Right renal pelvis (tissue), 4 donors: ENCODE data around the gene CGB3. TPM values are rescaled to one million over a fixed set of nuclear protein-coding genes. Genes with fewer than 3 reads are reported as not detected.
"Not testable (repeated sequence)": the region's sequence is repeated elsewhere in the genome, so short reads cannot be mapped to it uniquely, and the experiment has no call there.

Experiments used
- DNase-seq, 4 donors: peaks; one replicate each; pipeline ENCODE4 v3.0.0-alpha.2; 2013; ENCODE audit warnings: low read depth in 4 of 4, low spot score in 3 of 4, missing footprints in 1 of 4
- polyA plus RNA-seq, 4 donors: library from polyadenylated mRNA; unstranded; fragments of 120-200 nt; gene quantifications; one replicate each; pipeline ENCODE4 v1.2.1, GENCODE V29; 2013; ENCODE audit not compliant: insufficient read length in 4 of 4

Gene CGB3
- polyA plus RNA-seq, 4 donors = not detected

DNA sequence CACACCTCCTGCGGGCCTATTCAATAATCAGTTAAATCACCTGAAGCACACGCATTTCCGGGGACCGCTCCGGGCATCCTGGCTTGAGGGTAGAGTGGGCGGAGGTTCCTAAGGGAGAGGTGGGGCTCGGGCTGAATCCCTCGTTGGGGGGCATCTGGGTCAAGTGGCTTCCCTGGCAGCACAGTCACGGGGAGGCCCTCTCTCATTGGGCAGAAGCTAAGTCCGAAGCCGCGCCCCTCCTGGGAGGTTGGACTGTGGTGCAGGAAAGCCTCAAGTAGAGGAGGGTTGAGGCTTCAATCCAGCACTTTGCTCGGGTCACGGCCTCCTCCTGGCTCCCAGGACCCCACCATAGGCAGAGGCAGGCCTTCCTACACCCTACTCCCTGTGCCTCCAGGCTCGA is 19.4 kb upstream of the CGB3 start, which contains the start of gene CGB5:
Gene CGB5, plus strand, starts transcription at position 301 of the 400 bp plus-strand sequence. CDS start 362 bp downstream, outside the sequence.
- not testable (repeated sequence) for DNase-seq

DNA sequence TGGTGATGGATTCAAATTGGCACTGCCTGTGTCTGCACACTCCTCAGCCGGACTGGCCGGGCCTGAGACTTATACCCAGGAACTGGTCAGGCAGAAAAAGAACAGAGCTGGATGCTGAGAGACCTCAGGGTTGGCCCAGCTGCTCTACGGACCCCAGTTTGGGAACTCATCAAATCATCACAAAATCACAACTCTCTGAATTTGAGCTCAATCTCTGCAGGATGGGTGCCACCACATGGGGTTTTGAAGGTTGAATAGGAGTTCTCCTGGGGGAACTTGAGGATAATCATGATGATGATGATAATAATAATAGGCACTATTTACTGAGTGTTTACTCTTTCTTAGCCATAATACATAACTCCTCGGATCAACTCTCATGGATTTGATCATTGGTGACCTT is 18.5 kb upstream of the CGB3 start:
- DNase-seq = not testable (repeated sequence)

DNA sequence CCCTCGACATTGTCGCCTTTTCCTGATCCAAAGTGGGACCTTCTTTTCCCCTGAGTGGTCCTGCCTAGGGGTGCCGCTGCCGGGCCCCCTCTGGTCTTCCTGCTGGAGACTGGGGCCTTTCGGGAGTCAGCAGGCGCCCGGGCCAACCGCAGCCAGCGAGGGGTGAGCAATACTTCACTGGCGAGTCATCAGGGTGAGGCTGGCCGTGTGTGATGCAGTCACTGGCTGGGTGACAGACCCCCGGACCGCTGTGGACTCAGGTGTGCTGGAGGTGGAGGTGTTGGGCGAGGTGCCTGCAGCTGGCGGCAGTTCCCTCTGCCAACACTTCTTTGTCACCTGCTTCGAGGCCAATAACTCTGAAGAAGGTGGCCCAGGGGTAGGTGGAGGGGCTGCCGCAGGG is 18.0 kb upstream of the CGB3 start:
- no peak for DNase-seq

DNA sequence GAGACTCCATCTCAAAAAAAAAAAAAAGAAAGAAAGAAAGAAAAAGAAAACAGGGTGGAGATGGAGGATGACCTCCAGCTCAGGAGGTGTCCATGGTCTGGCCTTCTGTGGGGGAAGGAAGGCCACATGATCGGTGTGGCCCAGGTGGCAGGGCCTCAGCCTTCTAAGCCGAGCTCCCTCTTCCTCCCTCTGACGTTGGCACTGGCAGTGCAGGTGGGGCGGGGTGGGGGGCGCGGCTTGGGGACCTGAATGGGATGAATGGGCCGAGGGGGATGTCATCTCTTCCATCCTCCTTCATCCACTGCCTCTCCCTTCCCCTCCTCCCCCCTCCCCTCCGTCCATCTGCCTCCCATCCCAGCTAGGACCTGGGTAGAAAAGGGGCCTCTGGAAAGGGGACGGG is 15.6 kb upstream of the CGB3 start:
- not testable (repeated sequence) for DNase-seq

DNA sequence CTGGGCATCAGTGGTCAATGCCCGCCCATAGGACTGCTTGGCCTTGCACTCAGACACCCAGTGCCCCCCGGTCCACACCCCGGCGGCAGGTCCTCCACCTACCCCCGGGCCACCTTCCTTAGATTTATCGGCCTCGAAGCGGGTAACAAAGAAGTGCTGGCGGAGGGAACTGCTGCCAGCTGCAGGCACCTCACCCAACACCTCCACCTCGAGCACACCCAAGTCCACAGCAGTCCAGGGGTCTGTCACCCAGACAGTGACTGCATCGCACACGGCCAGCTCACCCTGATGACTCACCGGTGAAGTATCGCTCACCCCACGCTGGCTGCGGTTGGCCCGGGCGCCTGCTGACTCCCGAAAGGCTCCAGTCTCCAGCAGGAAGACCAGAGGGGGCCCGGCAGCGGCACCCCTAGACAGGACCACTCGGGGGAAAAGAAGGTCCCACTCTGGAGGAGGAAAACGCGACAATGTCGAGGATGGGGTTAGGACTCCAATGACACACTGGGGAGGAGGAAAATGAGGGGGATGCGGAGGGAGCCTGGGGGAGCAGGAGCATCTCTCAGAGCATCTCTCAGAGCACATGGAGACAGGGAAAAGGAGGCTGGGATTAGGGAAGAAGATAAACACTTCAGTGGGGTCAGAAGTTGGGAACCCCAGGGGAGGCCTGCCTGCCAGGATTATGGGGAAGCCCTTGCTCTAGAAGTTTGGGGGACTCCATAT is 14.6 kb upstream of the CGB3 start:
- DNase-seq = not testable (repeated sequence)

DNA sequence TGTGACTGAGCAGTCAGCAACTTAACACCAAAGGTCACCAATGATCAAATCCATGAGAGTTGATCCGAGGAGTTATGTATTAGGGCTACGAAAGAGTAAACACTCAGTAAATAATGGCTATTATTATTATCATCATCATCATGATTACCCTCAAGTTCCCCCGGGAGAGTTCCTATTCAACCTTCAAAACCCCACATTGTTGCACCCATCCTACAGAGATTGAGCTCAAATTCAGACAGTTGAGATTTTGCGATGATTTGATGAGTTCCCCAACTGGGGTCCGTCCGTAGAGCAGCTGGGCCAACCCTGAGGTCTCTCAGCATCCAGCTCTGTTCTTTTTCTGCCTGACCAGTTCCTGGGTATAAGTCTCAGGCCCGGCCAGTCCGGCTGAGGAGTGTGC is 14.0 kb upstream of the CGB3 start:
- DNase-seq = not testable (repeated sequence)

DNA sequence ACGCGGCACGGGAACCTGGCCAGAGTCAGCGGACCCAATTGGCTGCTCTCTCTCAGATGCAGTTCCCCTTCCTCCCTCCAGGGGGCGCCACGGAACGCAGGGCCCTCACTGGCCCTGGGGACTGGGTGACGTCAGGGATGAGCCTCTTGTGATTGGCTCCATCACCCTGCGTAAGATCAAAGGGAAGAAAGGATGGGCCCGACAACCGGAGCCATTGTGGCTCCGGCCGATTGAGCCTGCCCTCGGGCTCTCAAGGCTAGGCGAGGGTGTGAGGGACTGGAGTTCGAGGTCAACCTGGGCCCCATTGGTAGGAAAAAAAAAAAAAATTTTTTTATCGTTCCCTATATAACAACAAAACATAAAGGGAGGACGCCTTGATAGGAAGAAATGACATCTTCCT is 12.7 kb upstream of the CGB3 start, which contains the start of gene CGB1:
Gene CGB1, minus strand, starts transcription at position 81 of the 400 bp plus-strand sequence. CDS start 184 bp downstream, outside the sequence.
- not testable (repeated sequence) for DNase-seq

DNA sequence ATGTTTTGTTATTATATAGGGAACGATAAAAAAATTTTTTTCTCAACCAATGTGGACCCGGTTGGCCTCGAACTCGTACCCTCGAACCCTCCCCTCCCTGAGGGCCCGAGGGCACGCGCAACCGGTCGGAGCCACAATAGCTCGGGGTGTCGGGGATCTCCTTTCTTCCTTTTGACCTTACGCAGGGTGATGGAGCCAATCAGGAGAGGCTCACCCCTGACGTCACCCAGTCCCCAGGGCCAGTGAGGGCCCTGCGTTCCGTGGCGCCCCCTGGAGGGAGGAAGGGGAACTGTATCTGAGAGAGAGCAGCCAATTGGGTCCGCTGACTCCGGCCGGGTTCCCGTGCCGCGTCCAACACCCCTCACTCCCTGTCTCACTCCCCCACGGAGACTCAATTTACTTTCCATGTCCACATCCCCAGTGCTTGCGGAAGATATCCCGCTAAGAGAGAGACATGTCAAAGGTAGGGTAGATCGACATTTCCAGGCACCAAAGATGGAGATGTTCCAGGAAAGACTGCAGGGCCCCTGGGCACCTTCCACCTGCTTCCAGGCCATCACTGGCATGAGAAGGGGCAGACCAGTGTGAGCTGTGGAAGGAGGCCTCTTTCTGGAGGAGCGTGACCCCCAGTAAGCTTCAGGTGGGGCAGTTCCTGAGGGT is 7.6 kb upstream of the CGB3 start, which contains the start of gene CGB2:
Gene CGB2, plus strand, starts transcription at position 249 of the 660 bp plus-strand sequence. Its CDS starts 206 bp downstream, at position 455.
- DNase-seq = not testable (repeated sequence)

DNA sequence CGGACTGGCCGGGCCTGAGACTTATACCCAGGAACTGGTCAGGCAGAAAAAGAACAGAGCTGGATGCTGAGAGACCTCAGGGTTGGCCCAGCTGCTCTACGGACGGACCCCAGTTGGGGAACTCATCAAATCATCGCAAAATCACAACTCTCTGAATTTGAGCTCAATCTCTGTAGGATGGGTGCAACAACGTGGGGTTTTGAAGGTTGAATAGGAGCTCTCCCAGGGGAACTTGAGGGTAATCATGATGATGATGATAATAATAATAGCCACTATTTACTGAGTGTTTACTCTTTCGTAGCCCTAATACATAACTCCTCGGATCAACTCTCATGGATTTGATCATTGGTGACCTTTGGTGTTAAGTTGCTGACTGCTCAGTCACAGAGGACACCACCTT is 6.2 kb upstream of the CGB3 start:
- DNase-seq = not testable (repeated sequence)

DNA sequence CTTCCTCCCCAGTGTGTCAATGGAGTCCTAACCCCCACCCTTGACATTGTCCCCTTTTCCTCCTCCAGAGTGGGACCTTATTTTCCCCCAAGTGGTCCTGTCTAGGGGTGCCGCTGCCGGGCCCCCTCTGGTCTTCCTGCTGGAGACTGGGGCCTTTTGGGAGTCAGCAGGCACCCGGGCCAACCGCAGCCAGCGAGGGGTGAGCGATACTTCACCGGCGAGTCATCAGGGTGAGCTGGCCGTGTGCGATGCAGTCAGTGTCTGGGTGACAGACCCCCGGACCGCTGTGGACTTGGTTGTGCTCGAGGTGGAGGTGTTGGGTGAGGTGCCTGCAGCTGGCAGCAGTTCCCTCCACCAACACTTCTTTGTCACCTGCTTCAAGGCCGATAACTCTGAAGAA is 5.6 kb upstream of the CGB3 start:
- DNase-seq = not testable (repeated sequence)

DNA sequence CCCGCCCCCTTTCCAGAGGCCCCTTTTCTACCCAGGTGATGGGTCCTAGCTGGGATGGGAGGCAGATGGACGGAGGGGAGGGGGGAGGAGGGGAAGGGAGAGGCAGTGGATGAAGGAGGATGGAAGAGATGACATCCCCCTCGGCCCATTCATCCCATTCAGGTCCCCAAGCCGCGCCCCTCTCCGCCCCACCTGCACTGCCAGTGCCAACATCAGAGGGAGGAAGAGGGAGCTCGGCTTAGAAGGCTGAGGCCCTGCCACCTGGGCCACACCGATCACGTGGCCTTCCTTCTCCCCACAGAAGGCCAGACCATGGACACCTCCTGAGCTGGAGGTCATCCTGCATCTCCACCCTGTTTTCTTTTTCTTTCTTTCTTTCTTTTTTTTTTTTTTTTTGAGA is 4.6 kb upstream of the CGB3 start:
- not testable (repeated sequence) for DNase-seq

DNA sequence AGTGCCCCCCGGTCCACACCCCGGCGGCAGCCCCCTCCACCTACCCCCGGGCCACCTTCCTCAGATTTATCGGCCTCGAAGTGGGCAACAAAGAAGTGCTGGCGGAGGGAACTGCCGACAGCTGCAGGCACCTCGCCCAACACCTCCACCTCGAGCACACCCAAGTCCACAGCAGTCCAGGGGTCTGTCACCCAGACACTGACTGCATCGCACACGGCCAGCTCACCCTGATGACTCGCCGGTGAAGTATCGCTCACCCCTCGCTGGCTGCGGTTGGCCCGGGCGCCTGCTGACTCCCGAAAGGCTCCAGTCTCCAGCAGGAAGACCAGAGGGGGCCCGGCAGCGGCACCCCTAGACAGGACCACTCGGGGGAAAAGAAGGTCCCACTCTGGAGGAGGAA is 1.5 kb upstream of the CGB3 start:
- not testable (repeated sequence) for DNase-seq

DNA sequence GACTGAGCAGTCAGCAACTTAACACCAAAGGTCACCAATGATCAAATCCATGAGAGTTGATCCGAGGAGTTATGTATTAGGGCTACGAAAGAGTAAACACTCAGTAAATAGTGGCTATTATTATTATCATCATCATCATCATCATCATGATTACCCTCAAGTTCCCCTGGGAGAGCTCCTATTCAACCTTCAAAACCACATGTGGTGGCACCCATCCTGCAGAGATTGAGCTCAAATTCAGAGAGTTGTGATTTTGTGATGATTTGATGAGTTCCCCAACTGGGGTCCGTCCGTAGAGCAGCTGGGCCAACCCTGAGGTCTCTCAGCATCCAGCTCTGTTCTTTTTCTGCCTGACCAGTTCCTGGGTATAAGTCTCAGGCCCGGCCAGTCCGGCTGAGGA is 955 bp upstream of the CGB3 start:
- not testable (repeated sequence) for DNase-seq

DNA sequence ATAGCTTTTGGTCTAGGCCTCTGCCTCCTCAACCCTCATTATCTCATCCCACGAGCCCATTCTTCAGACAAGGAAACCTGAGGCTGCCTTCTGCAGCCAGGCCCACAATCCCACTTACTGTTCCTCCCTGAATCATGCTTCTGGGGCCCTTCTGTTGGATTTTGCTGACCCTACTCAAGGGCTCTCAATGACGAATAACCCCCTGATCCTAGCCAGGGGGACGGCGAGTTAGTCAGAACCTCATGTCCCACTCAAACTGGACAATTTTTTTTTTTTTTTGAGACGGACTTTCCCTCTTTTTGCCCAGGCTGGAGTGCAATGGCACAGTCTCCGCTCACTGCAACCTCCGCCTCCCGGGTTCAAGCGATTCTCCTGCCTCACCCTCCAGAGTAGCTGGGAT is 2.0 kb downstream of the CGB3 start:
- DNase-seq = no peak

DNA sequence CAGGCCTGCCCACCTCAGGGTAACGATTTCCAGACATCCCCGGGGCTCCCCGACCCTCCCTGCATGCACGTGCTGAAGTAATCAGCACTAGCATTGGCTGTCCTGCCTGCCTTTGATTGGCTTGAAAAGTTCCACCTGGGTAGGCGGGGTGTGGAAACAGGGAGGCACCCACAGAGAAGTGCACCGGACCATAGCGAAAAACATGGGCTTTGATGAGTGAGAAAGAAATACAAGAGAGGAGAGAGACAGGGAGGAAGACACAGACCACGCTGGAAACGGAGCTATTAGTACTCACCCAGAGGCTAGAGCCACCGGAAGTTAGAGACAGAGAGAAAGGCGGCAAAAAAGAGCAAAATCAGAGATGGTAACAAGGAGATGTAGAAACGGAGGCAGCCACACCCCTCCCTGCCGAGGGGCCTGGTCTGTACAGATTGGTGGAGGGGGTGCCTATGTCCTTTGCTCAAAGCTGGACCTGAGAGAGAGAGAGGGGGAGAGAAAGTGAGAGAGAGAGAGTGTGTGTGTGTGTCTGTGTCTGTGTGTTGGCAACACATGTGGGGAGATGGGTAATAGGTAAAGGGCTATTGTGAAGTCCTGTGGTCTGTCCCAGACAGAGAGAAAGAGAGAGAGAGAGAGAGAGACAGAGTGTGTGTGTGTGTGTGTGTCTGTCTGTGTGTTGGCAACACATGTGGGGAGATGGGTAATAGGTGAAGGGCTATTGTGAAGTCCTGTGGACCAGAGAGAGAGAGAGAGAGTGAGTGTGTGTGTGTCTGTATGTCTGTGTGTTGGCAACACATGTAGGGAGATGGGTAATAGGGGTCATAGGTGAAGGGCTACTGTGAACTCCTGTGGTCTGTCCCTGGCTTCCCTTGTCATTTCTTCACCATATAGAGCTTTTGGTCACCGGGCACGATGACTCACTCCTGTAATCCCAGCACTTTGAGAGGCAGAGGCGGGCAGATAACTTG is 2.9 kb downstream of the CGB3 start:
- no peak for DNase-seq

DNA sequence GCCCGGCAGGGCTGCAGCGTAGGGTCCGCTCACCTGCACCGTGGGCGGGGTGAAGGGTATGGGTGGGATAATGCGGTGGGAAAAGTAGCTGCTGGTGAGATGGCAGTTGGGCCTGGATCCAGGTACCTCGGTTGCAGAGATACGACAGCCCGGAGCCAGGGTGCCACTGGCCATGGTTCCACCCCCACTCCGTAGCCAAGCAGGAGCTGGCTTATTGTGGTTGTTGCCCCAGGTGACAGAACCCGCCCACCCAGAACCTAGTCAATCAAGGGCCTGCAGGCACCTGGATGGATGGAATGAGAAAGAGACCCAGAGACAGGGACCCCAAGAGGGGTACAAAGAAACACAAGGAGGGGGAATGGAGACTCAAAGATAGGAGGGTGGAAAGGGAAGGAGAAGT is 3.8 kb downstream of the CGB3 start:
- DNase-seq = no peak

DNA sequence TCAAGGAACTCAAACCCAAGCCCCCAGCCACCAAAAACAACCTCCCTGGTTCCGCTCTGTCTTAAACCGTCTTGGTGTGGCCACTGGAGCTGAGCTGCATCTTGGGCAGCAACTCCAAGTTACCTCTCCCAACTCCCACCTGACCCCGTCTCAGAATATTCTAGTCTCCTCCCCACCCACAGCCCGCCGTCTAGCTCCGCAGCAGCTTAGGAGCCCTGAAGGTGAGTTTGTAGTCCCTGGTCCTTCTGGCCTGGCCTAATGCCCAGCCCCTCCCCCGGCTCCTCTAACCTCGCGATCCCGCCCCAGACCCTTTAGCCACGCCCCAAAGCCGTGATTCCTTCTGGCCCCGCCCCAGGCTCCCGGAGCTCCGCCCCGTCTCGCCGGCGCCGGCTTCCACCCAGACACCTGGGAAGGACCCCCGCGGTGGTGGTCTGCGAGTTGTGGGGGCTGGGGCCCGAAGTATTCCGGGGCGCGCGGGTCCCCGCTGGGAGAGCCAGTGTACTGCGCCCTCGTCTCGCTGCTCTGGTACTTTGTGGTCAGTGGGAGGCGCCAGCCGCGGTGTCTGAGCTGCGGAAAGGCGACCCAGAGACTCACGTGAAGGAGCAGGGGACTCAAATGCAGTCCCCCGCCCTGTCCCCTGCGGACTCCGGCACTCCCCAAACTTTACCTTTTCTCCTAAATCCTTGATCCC is 4.7 kb downstream of the CGB3 start:
- DNase-seq = peak in 1 of 4 donors; percentile 18

DNA sequence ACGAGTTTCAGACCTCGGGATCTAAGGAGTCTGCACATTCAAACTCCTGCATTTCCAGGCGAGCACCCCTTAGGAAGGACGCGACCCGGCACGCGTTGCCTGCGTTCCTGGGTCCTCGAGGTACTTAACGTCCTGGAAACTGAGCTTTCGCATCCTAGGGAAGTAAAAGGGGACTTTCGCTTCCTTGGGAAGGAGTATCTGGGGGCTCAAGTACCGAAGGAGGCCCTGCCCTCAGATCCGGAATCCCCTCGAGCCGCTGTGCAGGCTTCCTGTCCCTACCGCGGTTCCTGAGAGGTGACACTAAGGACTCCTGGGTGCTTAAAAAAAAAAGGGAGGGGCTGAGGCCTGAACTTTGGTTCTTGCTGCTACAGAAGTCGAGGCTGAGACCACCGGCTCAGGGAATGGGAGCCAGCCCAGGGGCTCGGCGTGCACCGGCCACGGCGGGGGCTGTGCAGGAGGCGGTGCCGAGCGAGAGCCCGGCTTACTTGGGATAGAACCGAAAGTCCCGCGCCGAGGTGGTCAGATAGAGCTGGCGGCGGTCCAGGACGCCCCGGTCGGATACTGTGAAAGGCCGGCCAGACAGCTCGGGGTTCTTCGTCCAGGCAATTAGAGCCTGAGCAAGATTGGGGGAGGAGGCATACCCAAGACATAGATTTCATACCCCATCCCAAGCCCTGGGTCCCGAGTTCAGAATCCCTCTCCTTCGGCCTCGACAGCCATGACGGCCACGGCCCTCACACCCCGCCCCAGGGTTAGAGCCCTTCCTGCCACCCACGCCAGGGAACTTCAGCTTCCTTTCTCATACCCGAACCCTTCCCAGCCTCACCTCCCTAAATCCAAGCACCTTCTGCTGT is 5.5 kb downstream of the CGB3 start:
- not testable (repeated sequence) for DNase-seq
